Nephron (organoid): ENCODE data around the gene RASGRF2.
A peak's percentile ranks its signal among the peaks of the same experiment; 100 is the strongest.

ENCODE experiments used
- H3K27ac Mint-ChIP-seq, 3 experiments: 2 replicates each; pipeline ENCODE4 v1.8.0; 2020; ENCODE audit warnings: mixed read lengths in 3 of 3, mild to moderate bottlenecking in 2 of 3, moderate library complexity in 1 of 3
- H3K27me3 Mint-ChIP-seq: 2 replicates; pipeline ENCODE4 v1.8.0; 2021; ENCODE audit warnings: low read depth, mild to moderate bottlenecking, moderate library complexity, mixed read lengths
- H3K36me3 Mint-ChIP-seq: 2 replicates; pipeline ENCODE4 v1.8.0; 2020; ENCODE audit warnings: low read depth, mixed read lengths
- H3K4me1 Mint-ChIP-seq: 2 replicates; pipeline ENCODE4 v1.8.0; 2020; ENCODE audit warnings: mixed read lengths
- H3K4me3 Mint-ChIP-seq, 3 experiments: 2 replicates each; pipeline ENCODE4 v1.8.0; 2020; ENCODE audit warnings: mild to moderate bottlenecking in 3 of 3, mixed read lengths in 3 of 3, moderate library complexity in 2 of 3
- H3K9me3 Mint-ChIP-seq: 2 replicates; pipeline ENCODE4 v1.8.0; 2020; ENCODE audit warnings: mixed read lengths
- CTCF ChIP-seq, 3 experiments: fragments of 200-600 bp; sonication (generic); IDR thresholded peaks; one replicate each; pipeline ENCODE4 v1.5.0; 2021; ENCODE audit warnings: antibody characterized with exemption in 3 of 3; ENCODE audit not compliant: unreplicated experiment in 3 of 3

Gene RASGRF2

GRCh38 chr5:81147011-81147885 lies 187.1 kb downstream of the RASGRF2 start:
- Mint-ChIP-seq H3K9me3 (peaks cover 2% of the 10 kb centered on the region), H3K27me3 (no peaks in the 10 kb centered on the region), H3K4me3 (no peak overlapping the region), H3K36me3 (no peaks in the 10 kb centered on the region), H3K27ac (peak overlapping the region in 2 of 3 experiments; percentile 16 to 48), H3K4me1 (peaks cover 57% of the 10 kb centered on the region)
- no peak for TF ChIP-seq CTCF (IDR thresholded peaks at IDR 0.05; ENCODE audit: unreplicated experiment in 3 of 3)

GRCh38 chr5:81147886-81148571 lies 187.9 kb downstream of the RASGRF2 start:
- no peaks in the 10 kb centered on the region for H3K36me3 Mint-ChIP-seq
- H3K4me1 Mint-ChIP-seq = peaks cover 51% of the 10 kb centered on the region
- H3K27me3 Mint-ChIP-seq = no peaks in the 10 kb centered on the region
- peak overlapping the region in 2 of 3 experiments; percentile 16 to 35 for H3K27ac Mint-ChIP-seq
- no peak overlapping the region for H3K4me3 Mint-ChIP-seq
- no peak for TF ChIP-seq CTCF (IDR thresholded peaks at IDR 0.05; ENCODE audit: unreplicated experiment in 3 of 3)
- H3K9me3 Mint-ChIP-seq = peaks cover 3% of the 10 kb centered on the region

GRCh38 chr5:81151546-81151945 lies 191.4 kb downstream of the RASGRF2 start:
- Mint-ChIP-seq H3K27me3 (no peaks in the 10 kb centered on the region), H3K4me3 (no peak overlapping the region), H3K4me1 (peaks cover 32% of the 10 kb centered on the region), H3K36me3 (no peaks in the 10 kb centered on the region), H3K9me3 (peaks cover 22% of the 10 kb centered on the region), H3K27ac (peak overlapping the region; percentile 55 to 74 (median 60))
- no peak for TF ChIP-seq CTCF (IDR thresholded peaks at IDR 0.05; ENCODE audit: unreplicated experiment in 3 of 3)

- no peaks in the 10 kb centered on the region for H3K36me3 Mint-ChIP-seq
These were observed 194.6 kb downstream of the RASGRF2 start for GRCh38 chr5:81154725-81155124.

GRCh38 chr5:81156732-81157131 lies 196.6 kb downstream of the RASGRF2 start:
- Mint-ChIP-seq H3K27me3 (no peaks in the 10 kb centered on the region), H3K36me3 (no peaks in the 10 kb centered on the region), H3K4me3 (no peak overlapping the region), H3K4me1 (peaks cover 9% of the 10 kb centered on the region), H3K27ac (no peak overlapping the region), H3K9me3 (peaks cover 25% of the 10 kb centered on the region)
- TF ChIP-seq CTCF (IDR thresholded peaks at IDR 0.05; ENCODE audit: unreplicated experiment in 3 of 3) = no peak

More at GRCh38 chr5:81154725-81155124, 194.6 kb downstream of the RASGRF2 start:
- H3K27ac Mint-ChIP-seq = no peak overlapping the region
- no peak overlapping the region for H3K4me3 Mint-ChIP-seq
- no peaks in the 10 kb centered on the region for H3K27me3 Mint-ChIP-seq
- no peak for TF ChIP-seq CTCF (IDR thresholded peaks at IDR 0.05; ENCODE audit: unreplicated experiment in 3 of 3)
- peaks cover 27% of the 10 kb centered on the region for H3K9me3 Mint-ChIP-seq
- H3K4me1 Mint-ChIP-seq = peaks cover 20% of the 10 kb centered on the region
